ENCODE data around the gene OR2V1.
A peak's percentile ranks its signal among the peaks of the same experiment; 100 is the strongest.
"Not testable (repeated sequence)": the region's sequence is repeated elsewhere in the genome, so short reads cannot be mapped to it uniquely, and the experiment has no call there.

OR2V1 gene

GRCh38 chr5:181159286-181160151 is 28.6 kb upstream of the OR2V1 start:
- peak; percentile 92 for DNase-seq

GRCh38 chr5:181158869-181159268 is 27.9 kb upstream of the OR2V1 start:
- no peak for DNase-seq

GRCh38 chr5:181156758-181157157 is 25.8 kb upstream of the OR2V1 start:
- no peak for DNase-seq

- DNase-seq: no peak
These were observed 22.8 kb upstream of the OR2V1 start for GRCh38 chr5:181153814-181154213.

GRCh38 chr5:181152406-181152805 is 21.4 kb upstream of the OR2V1 start:
- no peak for DNase-seq

GRCh38 chr5:181151146-181151545 is 20.2 kb upstream of the OR2V1 start:
- no peak for DNase-seq

GRCh38 chr5:181149806-181150733 is 19.1 kb upstream of the OR2V1 start:
- no peak for DNase-seq

- no peak for DNase-seq
These were observed 18.4 kb upstream of the OR2V1 start for GRCh38 chr5:181149355-181149754.

- DNase-seq: not testable (repeated sequence)
These were observed 16.1 kb upstream of the OR2V1 start, which contains the start of gene OR2V2 for GRCh38 chr5:181146927-181147636. OR2V2 (plus strand) TSS chr5:181147586; CDS start chr5:181154943, 7,357 bp downstream.

GRCh38 chr5:181145133-181145532 is 14.2 kb upstream of the OR2V1 start:
- DNase-seq: no peak

GRCh38 chr5:181142054-181142453 is 11.1 kb upstream of the OR2V1 start:
- DNase-seq: no peak

- DNase-seq: no peak
These were observed 9.8 kb upstream of the OR2V1 start for GRCh38 chr5:181140766-181141165.

GRCh38 chr5:181138258-181138657 is 7.3 kb upstream of the OR2V1 start:
- DNase-seq: no peak

GRCh38 chr5:181136361-181136955 is 5.5 kb upstream of the OR2V1 start:
- no peak for DNase-seq

- no peak for DNase-seq
These were observed 3.3 kb upstream of the OR2V1 start for GRCh38 chr5:181134259-181134658.

GRCh38 chr5:181133610-181134231 is 2.8 kb upstream of the OR2V1 start:
- DNase-seq: no peak

GRCh38 chr5:181133083-181133482 is 2.1 kb upstream of the OR2V1 start:
- DNase-seq: no peak

GRCh38 chr5:181131514-181131913 is 545 bp upstream of the OR2V1 start:
- DNase-seq: no peak

GRCh38 chr5:181130081-181130480 is 888 bp downstream of the OR2V1 start:
- not testable (repeated sequence) for DNase-seq

- no peak for DNase-seq
These were observed 1.4 kb downstream of the OR2V1 start for GRCh38 chr5:181129601-181130000.

GRCh38 chr5:181127907-181128626 is 2.9 kb downstream of the OR2V1 start:
- no peak for DNase-seq
